HG03280 (cell line): Measurements from ENCODE around the gene GPR89A.
A peak's percentile ranks its signal among the peaks of the same experiment; 100 is the strongest.
"Not testable (repeated sequence)": the region's sequence is repeated elsewhere in the genome, so short reads cannot be mapped to it uniquely, and the experiment has no call there.

Experiments
- ATAC-seq: cut with Tn5 transposase; IDR thresholded peaks from one replicate; pipeline ENCODE4 v1.9.1; 2021; ENCODE audit warnings: mild to moderate bottlenecking, moderate library complexity; ENCODE audit not compliant: unreplicated experiment

GPR89A gene

GRCh38 chr1:145607833-145608733 is at the start of gene GPR89A:
GPR89A (plus strand) TSS chr1:145607988; CDS start chr1:145608134, 146 bp downstream.
- ATAC-seq, result peak; percentile 95

GRCh38 chr1:145586820-145587219 is 21.0 kb upstream of the GPR89A start:
- not testable (repeated sequence) for ATAC-seq

GRCh38 chr1:145590806-145591205 is 17.0 kb upstream of the GPR89A start:
- not testable (repeated sequence) for ATAC-seq

GRCh38 chr1:145592347-145592746 is 15.4 kb upstream of the GPR89A start:
- ATAC-seq, result not testable (repeated sequence)

- ATAC-seq, result not testable (repeated sequence)
Measured at GRCh38 chr1:145595421-145595820, 12.4 kb upstream of the GPR89A start.

GRCh38 chr1:145596236-145596635 is 11.6 kb upstream of the GPR89A start:
- ATAC-seq, result not testable (repeated sequence)

GRCh38 chr1:145599426-145599825 is 8.4 kb upstream of the GPR89A start:
- ATAC-seq, result not testable (repeated sequence)

GRCh38 chr1:145601593-145601992 is 6.2 kb upstream of the GPR89A start:
- no peak for ATAC-seq

- ATAC-seq, result not testable (repeated sequence)
Measured at GRCh38 chr1:145606840-145607239, 948 bp upstream of the GPR89A start.

- ATAC-seq, result not testable (repeated sequence)
Measured at GRCh38 chr1:145607289-145607688, 499 bp upstream of the GPR89A start.

GRCh38 chr1:145610744-145611143 is 3.0 kb downstream of the GPR89A start:
- not testable (repeated sequence) for ATAC-seq

- ATAC-seq, result not testable (repeated sequence)
Measured at GRCh38 chr1:145620073-145620472, 12.3 kb downstream of the GPR89A start.

- ATAC-seq, result not testable (repeated sequence)
Measured at GRCh38 chr1:145622177-145622576, 14.4 kb downstream of the GPR89A start.

GRCh38 chr1:145636237-145636636 is 28.4 kb downstream of the GPR89A start:
- not testable (repeated sequence) for ATAC-seq

GRCh38 chr1:145641886-145642285 is 34.1 kb downstream of the GPR89A start:
- ATAC-seq, result not testable (repeated sequence)

- not testable (repeated sequence) for ATAC-seq
Measured at GRCh38 chr1:145643990-145644389, 36.2 kb downstream of the GPR89A start.

GRCh38 chr1:145656245-145656943 is 48.6 kb downstream of the GPR89A start:
- not testable (repeated sequence) for ATAC-seq

- ATAC-seq, result not testable (repeated sequence)
Measured at GRCh38 chr1:145662502-145662901, 54.7 kb downstream of the GPR89A start.

- ATAC-seq, result not testable (repeated sequence)
Measured at GRCh38 chr1:145665015-145665414, 57.2 kb downstream of the GPR89A start.

GRCh38 chr1:145670995-145671745 is 63.4 kb downstream of the GPR89A start:
- not testable (repeated sequence) for ATAC-seq

GRCh38 chr1:145673217-145673616 is 65.4 kb downstream of the GPR89A start:
- ATAC-seq, result not testable (repeated sequence)
